HEK293 (cell line): ENCODE results near the gene LHFPL3.

ENCODE experiments used
- CTCF ChIA-PET: fragments of 350-600 bp; formaldehyde crosslinking; extraction: SDS; loops from one replicate; lab custom pipeline; 2021; ENCODE audit warnings: antibody characterized with exemption; lab: Yijun Ruan, JAX
- POLR2A ChIA-PET: fragments of 300-600 bp; formaldehyde crosslinking; extraction: SDS; loops from one replicate; lab custom pipeline; 2020; ENCODE audit warnings: antibody characterized with exemption, inconsistent platforms; lab: Yijun Ruan, JAX
- H3K27ac ChIP-seq: fragments of 200-500 bp; sonication (Bioruptor generic); 2 replicates; pipeline ENCODE4 v1.5.1; 2014; ENCODE audit warnings: low read depth, low read length, control low read depth, inconsistent platforms; ENCODE audit errors: extremely low read depth
- H3K36me3 ChIP-seq, 2 experiments: fragments of 200-500 bp in 1 of 2; sonication (Bioruptor generic) in 1 of 2; 1 replicate in 1 of 2; 2 replicates in 1 of 2; pipeline ENCODE4 v1.5.1; 2014 to 2017; ENCODE audit warnings: inconsistent platforms in 2 of 2, low read length in 2 of 2; ENCODE audit not compliant: control insufficient read depth in 2 of 2, insufficient read depth in 1 of 2
- H3K4me1 ChIP-seq: fragments of 200-500 bp; sonication (Bioruptor generic); 2 replicates; pipeline ENCODE4 v1.5.1; 2014; ENCODE audit warnings: mild to moderate bottlenecking, low read length, inconsistent platforms; ENCODE audit not compliant: control insufficient read depth, insufficient read depth
- H3K4me3 ChIP-seq: 2 replicates; pipeline ENCODE4 v1.5.1; 2011; ENCODE audit warnings: low read depth, mild to moderate bottlenecking, control low read depth, low read length, moderate library complexity
- H3K9me3 ChIP-seq: fragments of 200-500 bp; sonication (Bioruptor generic); 2 replicates; pipeline ENCODE4 v1.5.1; 2014; ENCODE audit warnings: low read depth, low read length, inconsistent platforms; ENCODE audit not compliant: control insufficient read depth, insufficient read depth
- GLI2 ChIP-seq: fragments of 450-650 bp; formaldehyde crosslinking; IDR thresholded peaks from 2 replicates; pipeline ENCODE4; 2017; ENCODE audit warnings: missing biosample characterization, missing genetic modification characterization, low read depth, borderline replicate concordance
- HOXC10 ChIP-seq: sonication (generic); formaldehyde crosslinking; IDR thresholded peaks from 2 replicates; pipeline ENCODE4 v1.8.1; 2023; ENCODE audit warnings: mild to moderate bottlenecking, missing genetic modification reagents
- KLF7 ChIP-seq: fragments of 450-650 bp; formaldehyde crosslinking; IDR thresholded peaks from 2 replicates; pipeline ENCODE4 v1.5.1; 2016; ENCODE audit warnings: missing biosample characterization, missing genetic modification characterization, borderline replicate concordance
- MEIS1 ChIP-seq: sonication (generic); formaldehyde crosslinking; IDR thresholded peaks from 2 replicates; pipeline ENCODE4 v1.8.1; 2022; ENCODE audit warnings: missing genetic modification reagents, mild to moderate bottlenecking, borderline replicate concordance
- RBAK ChIP-seq: fragments of 450-650 bp; formaldehyde crosslinking; IDR thresholded peaks from 2 replicates; pipeline ENCODE4 v1.5.1; 2016; ENCODE audit warnings: missing biosample characterization, missing genetic modification characterization
- ZFP37 ChIP-seq: fragments of 450-650 bp; formaldehyde crosslinking; IDR thresholded peaks from 2 replicates; pipeline ENCODE4 v1.5.1; 2016; ENCODE audit warnings: missing biosample characterization, missing genetic modification characterization
- ZNF214 ChIP-seq: fragments of 450-650 bp; formaldehyde crosslinking; IDR thresholded peaks from 2 replicates; pipeline ENCODE4 v1.5.1; 2017; ENCODE audit warnings: missing biosample characterization, mild to moderate bottlenecking, missing genetic modification characterization, borderline replicate concordance
- ZNF23 ChIP-seq: fragments of 450-650 bp; formaldehyde crosslinking; IDR thresholded peaks from 2 replicates; pipeline ENCODE4 v1.5.1; 2016; ENCODE audit warnings: missing biosample characterization, missing genetic modification characterization, borderline replicate concordance
- ZNF37A ChIP-seq: fragments of 450-650 bp; IDR thresholded peaks from 2 replicates; pipeline ENCODE4 v1.5.1; 2018; ENCODE audit warnings: missing biosample characterization, missing genetic modification characterization
- ZNF514 ChIP-seq: fragments of 450-650 bp; formaldehyde crosslinking; IDR thresholded peaks from 2 replicates; pipeline ENCODE4 v1.5.1; 2016; ENCODE audit warnings: missing biosample characterization, missing genetic modification characterization
- ZNF626 ChIP-seq: fragments of 450-650 bp; sonication (Bioruptor Pico); formaldehyde crosslinking; IDR thresholded peaks from 2 replicates; pipeline ENCODE4 v1.5.1; 2018; ENCODE audit warnings: missing biosample characterization, missing genetic modification characterization, inconsistent platforms
- ZNF76 ChIP-seq: fragments of 450-650 bp; formaldehyde crosslinking; IDR thresholded peaks from 2 replicates; pipeline ENCODE4; 2016; ENCODE audit warnings: low read depth, missing biosample characterization, missing genetic modification characterization, borderline replicate concordance
- ZNF785 ChIP-seq: fragments of 450-650 bp; formaldehyde crosslinking; IDR thresholded peaks from 2 replicates; pipeline ENCODE4 v1.5.1; 2016; ENCODE audit warnings: missing biosample characterization, missing genetic modification characterization
- ZNF837 ChIP-seq: fragments of 450-650 bp; formaldehyde crosslinking; IDR thresholded peaks from 2 replicates; pipeline ENCODE4 v1.5.1; 2016; ENCODE audit warnings: missing biosample characterization, missing genetic modification characterization
- TF ChIP-seq, protein P1 (sequence below): fragments of 450-650 bp; formaldehyde crosslinking; IDR thresholded peaks from 2 replicates; pipeline ENCODE4 v1.5.1; 2016; ENCODE audit warnings: missing biosample characterization, missing genetic modification characterization
- TF ChIP-seq, protein P2 (sequence below): fragments of 450-650 bp; formaldehyde crosslinking; IDR thresholded peaks from 2 replicates; pipeline ENCODE4 v1.5.1; 2017; ENCODE audit warnings: missing biosample characterization, missing genetic modification characterization
- TF ChIP-seq, protein P3 (sequence below): fragments of 450-650 bp; formaldehyde crosslinking; IDR thresholded peaks from 2 replicates; pipeline ENCODE4 v1.5.0; 2017; ENCODE audit warnings: missing biosample characterization, missing genetic modification characterization, borderline replicate concordance
- TF ChIP-seq, protein P4 (sequence below): fragments of 450-650 bp; formaldehyde crosslinking; IDR thresholded peaks from 2 replicates; pipeline ENCODE4 v1.5.1; 2016; ENCODE audit warnings: missing biosample characterization, missing genetic modification characterization

The LHFPL3 gene

DNA sequence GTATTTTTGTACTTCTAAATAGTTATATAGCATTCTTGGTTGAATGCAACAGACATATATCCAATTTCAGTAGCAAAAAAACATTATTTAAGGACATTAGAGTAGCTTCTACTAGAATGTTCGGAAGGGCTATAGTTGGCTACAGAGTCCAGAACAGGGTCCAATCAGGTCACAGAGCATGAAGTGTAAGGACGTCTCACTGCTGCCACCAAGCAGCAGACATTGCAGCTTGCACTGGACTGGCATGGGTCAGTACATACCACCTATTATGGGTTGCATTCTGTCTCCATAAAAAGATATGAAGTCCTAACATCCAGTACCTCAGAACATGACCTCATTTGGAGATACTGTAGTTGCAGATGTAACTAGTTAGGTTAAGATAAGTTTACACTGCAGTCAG is 87.3 kb downstream of the LHFPL3 start:
- ChIA-PET POLR2A (no interaction called here), CTCF (interaction anchor here (0.6 kb wide), 1 partner anchor 55 kb away, joined by 3 read pairs; no protein-coding TSS in a partner anchor)
- no peak overlapping the region for H3K27ac ChIP-seq
- no peaks in the 10 kb centered on the region for H3K36me3 ChIP-seq
- no peaks in the 10 kb centered on the region for H3K9me3 ChIP-seq
- H3K4me1 ChIP-seq, result no peaks in the 10 kb centered on the region; the same call in 1 of the 2 replicates
- TF ChIP-seq KLF7 (tag by site-specific recombination) (no peak), ZNF837 (tag by site-specific recombination) (no peak), ZNF76 (no peak), ZNF514 (tag by site-specific recombination) (no peak), ZNF785 (no peak), ZFP37 (tag by site-specific recombination) (no peak), MEIS1 (CRISPR knock-in tag) (no peak), ZNF626 (tag by site-specific recombination) (no peak), ZNF23 (tag by site-specific recombination) (no peak), ZNF37A (tag by site-specific recombination) (no peak), GLI2 (tag by site-specific recombination) (no peak), ZNF214 (tag by site-specific recombination) (no peak)
- TF ChIP-seq, protein P1, sequence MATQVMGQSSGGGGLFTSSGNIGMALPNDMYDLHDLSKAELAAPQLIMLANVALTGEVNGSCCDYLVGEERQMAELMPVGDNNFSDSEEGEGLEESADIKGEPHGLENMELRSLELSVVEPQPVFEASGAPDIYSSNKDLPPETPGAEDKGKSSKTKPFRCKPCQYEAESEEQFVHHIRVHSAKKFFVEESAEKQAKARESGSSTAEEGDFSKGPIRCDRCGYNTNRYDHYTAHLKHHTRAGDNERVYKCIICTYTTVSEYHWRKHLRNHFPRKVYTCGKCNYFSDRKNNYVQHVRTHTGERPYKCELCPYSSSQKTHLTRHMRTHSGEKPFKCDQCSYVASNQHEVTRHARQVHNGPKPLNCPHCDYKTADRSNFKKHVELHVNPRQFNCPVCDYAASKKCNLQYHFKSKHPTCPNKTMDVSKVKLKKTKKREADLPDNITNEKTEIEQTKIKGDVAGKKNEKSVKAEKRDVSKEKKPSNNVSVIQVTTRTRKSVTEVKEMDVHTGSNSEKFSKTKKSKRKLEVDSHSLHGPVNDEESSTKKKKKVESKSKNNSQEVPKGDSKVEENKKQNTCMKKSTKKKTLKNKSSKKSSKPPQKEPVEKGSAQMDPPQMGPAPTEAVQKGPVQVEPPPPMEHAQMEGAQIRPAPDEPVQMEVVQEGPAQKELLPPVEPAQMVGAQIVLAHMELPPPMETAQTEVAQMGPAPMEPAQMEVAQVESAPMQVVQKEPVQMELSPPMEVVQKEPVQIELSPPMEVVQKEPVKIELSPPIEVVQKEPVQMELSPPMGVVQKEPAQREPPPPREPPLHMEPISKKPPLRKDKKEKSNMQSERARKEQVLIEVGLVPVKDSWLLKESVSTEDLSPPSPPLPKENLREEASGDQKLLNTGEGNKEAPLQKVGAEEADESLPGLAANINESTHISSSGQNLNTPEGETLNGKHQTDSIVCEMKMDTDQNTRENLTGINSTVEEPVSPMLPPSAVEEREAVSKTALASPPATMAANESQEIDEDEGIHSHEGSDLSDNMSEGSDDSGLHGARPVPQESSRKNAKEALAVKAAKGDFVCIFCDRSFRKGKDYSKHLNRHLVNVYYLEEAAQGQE (tag by site-specific recombination), result no peak
- TF ChIP-seq, protein P2, sequence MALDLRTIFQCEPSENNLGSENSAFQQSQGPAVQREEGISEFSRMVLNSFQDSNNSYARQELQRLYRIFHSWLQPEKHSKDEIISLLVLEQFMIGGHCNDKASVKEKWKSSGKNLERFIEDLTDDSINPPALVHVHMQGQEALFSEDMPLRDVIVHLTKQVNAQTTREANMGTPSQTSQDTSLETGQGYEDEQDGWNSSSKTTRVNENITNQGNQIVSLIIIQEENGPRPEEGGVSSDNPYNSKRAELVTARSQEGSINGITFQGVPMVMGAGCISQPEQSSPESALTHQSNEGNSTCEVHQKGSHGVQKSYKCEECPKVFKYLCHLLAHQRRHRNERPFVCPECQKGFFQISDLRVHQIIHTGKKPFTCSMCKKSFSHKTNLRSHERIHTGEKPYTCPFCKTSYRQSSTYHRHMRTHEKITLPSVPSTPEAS (tag by site-specific recombination), result no peak
- TF ChIP-seq, protein P3, sequence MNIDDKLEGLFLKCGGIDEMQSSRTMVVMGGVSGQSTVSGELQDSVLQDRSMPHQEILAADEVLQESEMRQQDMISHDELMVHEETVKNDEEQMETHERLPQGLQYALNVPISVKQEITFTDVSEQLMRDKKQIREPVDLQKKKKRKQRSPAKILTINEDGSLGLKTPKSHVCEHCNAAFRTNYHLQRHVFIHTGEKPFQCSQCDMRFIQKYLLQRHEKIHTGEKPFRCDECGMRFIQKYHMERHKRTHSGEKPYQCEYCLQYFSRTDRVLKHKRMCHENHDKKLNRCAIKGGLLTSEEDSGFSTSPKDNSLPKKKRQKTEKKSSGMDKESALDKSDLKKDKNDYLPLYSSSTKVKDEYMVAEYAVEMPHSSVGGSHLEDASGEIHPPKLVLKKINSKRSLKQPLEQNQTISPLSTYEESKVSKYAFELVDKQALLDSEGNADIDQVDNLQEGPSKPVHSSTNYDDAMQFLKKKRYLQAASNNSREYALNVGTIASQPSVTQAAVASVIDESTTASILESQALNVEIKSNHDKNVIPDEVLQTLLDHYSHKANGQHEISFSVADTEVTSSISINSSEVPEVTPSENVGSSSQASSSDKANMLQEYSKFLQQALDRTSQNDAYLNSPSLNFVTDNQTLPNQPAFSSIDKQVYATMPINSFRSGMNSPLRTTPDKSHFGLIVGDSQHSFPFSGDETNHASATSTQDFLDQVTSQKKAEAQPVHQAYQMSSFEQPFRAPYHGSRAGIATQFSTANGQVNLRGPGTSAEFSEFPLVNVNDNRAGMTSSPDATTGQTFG (tag by site-specific recombination), result no peak
- no peak overlapping the region for H3K4me3 ChIP-seq

DNA sequence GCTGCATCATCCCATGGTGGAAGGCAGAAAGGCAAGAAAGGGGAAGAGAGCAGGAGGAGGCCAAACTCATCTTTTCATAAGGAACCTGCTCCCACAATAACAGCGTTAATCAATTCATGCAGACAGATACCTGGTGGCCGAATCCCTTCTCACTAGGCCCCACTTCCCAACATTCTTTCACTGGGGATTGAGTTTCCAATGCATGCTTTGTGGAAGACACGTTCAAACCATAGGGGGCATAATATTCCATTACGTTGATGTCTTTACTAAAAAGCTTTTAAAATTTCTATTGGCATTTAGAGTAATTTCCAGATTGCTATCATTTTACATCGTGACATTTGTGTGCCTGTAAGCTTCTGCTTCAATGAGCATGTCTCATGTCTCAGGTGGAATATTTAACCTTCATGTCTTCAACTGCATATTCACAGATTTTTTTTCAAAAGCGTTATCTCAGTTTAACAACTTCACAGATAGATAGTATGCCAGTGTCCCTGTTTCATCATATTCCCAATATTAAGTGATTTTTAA is 88.5 kb downstream of the LHFPL3 start:
- Histone ChIP-seq H3K4me3 (no peak overlapping the region), H3K27ac (no peak overlapping the region), H3K36me3 (no peaks in the 10 kb centered on the region), H3K9me3 (no peaks in the 10 kb centered on the region), H3K4me1 (no peaks in the 10 kb centered on the region; the same call in 1 of the 2 replicates)
- ChIA-PET POLR2A (no interaction called here), CTCF (interaction anchor here (0.8 to 1.3 kb wide), 2 partner anchors 9 to 530 kb away, joined by 3 to 4 read pairs; no protein-coding TSS in a partner anchor)
- no peak for TF ChIP-seq HOXC10 (CRISPR knock-in tag)
- TF ChIP-seq RBAK (tag by site-specific recombination), result no peak
- TF ChIP-seq, protein P4, sequence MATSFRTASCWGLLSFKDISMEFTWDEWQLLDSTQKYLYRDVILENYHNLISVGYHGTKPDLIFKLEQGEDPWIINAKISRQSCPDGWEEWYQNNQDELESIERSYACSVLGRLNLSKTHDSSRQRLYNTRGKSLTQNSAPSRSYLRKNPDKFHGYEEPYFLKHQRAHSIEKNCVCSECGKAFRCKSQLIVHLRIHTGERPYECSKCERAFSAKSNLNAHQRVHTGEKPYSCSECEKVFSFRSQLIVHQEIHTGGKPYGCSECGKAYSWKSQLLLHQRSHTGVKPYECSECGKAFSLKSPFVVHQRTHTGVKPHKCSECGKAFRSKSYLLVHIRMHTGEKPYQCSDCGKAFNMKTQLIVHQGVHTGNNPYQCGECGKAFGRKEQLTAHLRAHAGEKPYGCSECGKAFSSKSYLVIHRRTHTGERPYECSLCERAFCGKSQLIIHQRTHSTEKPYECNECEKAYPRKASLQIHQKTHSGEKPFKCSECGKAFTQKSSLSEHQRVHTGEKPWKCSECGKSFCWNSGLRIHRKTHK (tag by site-specific recombination), result no peak
